ENCODE results near the gene FOXN3.

DNA sequence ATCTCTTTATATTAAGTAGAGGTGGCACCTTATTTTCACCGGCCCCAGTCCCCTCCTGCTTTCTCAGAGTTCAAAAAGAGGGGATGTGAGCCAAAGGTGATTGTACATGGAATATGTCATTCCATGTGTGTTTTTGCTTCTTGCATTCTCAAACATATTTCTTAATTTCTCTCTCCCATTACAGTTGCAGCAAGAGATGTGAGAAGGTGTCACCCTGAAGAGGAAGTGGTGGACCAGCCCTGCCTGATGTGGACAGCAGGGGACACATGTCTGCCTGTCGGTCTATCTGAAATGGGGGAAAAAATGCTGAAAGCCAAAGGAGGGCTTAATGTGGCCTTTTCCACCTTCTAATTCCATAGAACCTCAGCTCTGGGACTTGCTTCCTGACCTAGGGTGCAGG, 1.9 kb upstream of the FOXN3 start:
- TF ChIP-seq, protein P1, sequence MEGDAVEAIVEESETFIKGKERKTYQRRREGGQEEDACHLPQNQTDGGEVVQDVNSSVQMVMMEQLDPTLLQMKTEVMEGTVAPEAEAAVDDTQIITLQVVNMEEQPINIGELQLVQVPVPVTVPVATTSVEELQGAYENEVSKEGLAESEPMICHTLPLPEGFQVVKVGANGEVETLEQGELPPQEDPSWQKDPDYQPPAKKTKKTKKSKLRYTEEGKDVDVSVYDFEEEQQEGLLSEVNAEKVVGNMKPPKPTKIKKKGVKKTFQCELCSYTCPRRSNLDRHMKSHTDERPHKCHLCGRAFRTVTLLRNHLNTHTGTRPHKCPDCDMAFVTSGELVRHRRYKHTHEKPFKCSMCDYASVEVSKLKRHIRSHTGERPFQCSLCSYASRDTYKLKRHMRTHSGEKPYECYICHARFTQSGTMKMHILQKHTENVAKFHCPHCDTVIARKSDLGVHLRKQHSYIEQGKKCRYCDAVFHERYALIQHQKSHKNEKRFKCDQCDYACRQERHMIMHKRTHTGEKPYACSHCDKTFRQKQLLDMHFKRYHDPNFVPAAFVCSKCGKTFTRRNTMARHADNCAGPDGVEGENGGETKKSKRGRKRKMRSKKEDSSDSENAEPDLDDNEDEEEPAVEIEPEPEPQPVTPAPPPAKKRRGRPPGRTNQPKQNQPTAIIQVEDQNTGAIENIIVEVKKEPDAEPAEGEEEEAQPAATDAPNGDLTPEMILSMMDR (IDR thresholded peaks at IDR 0.05 in 8 of 11, conservative IDR thresholded peaks at IDR 0.05 in 3 of 11): peak in 3 of 11 experiments; percentile 17 to 41 (median 34)
- no peak for TF ChIP-seq POLR2AphosphoS5 (IDR thresholded peaks at IDR 0.05)
